ENCODE data around the gene ALDH4A1.
"Not testable (repeated sequence)": the region's sequence is repeated elsewhere in the genome, so short reads cannot be mapped to it uniquely, and the experiment has no call there.

Gene ALDH4A1

DNA sequence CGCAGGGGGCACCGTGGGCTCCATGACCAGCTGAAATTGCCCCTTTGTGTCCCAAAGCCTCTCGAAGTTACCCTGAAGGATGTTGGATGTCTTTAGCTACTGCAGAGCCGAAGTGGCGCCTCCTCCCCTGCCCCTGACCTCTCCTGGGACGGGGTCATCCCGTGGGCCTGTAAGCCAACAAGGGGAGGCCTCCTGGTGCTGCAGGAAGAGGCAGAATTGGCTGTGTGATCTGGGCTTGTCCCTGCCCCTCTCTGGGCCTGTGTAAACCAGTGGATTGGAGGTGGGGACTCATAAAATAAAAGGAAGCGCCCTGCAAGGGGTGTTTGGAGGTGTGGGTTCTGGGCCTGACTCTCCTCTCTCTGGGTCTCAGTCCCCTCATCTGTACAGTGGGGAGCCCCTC is 40.8 kb downstream of the ALDH4A1 start:
- FAIRE-seq: no peak
- DNase-seq (ENCODE audit: extremely low spot score, insufficient read length, low read depth): no peak

- DNase-seq (ENCODE audit: extremely low spot score, insufficient read length, low read depth): no peak
- FAIRE-seq: no peak
Measured at GRCh38 chr1:18861082-18861481, 41.3 kb downstream of the ALDH4A1 start.

DNA sequence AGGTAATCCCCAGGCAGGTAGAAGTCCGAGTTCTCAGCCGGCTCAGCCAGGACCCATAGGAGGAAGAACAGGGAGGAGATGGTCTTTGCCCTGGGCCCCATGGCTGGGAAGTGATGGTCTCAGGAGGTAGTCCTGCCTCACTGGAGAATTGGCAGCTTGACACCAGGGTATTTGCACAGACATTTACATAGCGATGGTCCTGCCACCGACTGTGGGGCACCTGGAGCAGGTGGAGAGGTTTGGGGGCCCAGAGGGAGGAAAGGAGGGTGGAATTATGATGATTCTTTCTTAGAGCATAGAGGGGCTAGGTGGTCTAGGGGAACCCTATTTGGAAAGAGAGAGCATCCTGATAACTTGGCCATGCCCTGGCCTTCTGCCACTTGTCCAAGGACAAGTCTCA is 42.8 kb downstream of the ALDH4A1 start, which contains the start of gene TAS1R2:
Gene TAS1R2, minus strand, starts transcription at position 101 of the 400 bp plus-strand sequence. Its CDS starts 0 bp downstream, at position 101.
- FAIRE-seq (no peak), DNase-seq (ENCODE audit: extremely low spot score, insufficient read length, low read depth) (no peak)

GRCh38 chr1:18858070-18858688 is 44.2 kb downstream of the ALDH4A1 start:
- FAIRE-seq: no peak
- DNase-seq (ENCODE audit: extremely low spot score, insufficient read length, low read depth): no peak

DNA sequence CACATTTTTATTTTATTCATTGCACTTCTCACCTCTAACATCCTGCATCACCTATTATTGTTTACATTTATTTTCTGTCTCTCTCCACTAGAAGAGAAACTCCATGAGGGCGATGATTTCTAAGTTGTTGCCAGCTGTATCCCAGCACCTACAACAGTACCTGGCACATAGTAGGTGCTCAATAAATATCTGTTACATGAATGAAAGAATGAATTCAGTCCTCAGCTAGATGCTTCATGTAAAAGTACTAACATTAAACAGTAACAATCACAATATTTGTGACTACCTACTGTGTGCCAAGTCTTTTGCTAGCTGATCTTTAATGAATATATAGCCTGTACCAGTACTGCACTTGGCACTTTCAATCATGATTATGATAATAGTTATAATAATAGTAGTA is 45.9 kb downstream of the ALDH4A1 start:
- no peak for FAIRE-seq
- DNase-seq (ENCODE audit: extremely low spot score, insufficient read length, low read depth): no peak

DNA sequence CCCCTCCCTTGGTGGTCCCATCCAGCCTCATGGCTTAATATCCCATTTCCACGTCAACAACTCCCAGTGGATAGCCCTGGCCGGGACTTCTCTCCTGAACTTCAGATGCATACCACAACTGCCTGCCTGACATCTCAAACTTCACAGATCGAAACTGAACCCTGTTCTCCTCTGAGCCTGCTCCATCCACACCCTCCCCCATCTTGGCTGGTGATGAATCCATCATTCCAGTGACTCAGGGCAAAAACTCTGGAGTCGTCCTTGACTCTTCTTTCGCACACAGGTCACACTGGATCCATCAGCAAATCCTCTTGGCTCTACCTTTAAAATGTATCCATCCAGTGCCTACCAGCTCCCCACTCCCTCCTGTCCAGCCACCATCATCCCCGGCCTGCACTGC is 46.8 kb downstream of the ALDH4A1 start:
- FAIRE-seq (no peak), DNase-seq (ENCODE audit: extremely low spot score, insufficient read length, low read depth) (no peak)

DNA sequence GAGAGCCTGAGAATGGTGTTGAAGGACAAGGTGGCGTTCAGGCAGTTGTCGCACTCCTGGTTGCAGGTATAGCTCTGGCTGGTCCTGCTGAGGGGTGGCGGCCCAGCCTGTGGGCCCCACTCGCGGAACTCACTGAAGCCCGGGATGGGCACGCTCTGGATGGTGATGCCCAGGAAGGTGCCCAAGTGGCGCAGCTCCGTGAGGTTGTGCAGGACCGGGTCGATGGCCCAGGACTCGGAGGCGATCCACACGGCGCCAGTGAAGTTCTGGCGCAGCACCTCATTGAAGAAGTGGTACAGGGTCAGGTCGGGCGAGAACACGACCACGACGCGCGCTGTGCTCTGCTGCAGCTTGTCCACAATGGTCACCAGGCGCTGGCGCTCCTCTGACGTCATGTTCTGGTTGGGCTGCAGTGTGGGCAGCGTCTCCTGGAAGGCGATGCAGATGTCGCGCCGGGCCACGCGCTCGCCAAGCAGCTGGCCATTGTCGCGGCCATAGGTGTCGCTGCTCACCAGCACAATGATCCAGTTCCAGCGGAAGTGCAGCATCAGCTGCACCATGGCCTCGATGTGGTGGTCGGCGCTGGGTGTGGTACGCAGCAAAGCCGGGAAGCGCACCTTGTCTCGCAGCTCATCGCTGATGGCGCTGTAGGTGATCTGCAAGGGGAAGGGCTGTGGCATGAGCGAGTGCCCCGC is 47.9 kb downstream of the ALDH4A1 start:
- no peak for FAIRE-seq
- DNase-seq (ENCODE audit: extremely low spot score, insufficient read length, low read depth): no peak

DNA sequence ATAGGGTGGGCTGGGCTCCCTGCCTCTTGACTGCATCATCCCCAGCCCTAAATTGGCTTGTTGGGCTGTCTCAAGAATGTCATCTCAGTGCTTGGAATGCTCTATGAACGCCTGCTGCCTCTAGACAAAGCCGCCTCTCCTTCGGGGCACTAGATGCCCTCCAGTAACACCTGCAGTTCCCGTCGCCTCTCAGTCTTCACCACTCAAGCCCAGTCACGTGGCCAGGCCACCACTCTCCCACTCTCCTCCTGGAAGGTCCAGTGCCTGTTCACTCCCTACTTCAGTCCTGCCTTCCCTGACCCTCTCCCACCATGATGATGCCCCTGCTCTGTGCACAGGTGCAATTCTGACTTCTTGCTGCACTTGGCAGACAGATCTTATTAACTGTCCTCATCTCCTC is 49.9 kb downstream of the ALDH4A1 start:
- DNase-seq (ENCODE audit: extremely low spot score, insufficient read length, low read depth) (no peak), FAIRE-seq (no peak)

GRCh38 chr1:18849261-18849711 is 53.1 kb downstream of the ALDH4A1 start:
- FAIRE-seq: no peak
- no peak for DNase-seq (ENCODE audit: extremely low spot score, insufficient read length, low read depth)

DNA sequence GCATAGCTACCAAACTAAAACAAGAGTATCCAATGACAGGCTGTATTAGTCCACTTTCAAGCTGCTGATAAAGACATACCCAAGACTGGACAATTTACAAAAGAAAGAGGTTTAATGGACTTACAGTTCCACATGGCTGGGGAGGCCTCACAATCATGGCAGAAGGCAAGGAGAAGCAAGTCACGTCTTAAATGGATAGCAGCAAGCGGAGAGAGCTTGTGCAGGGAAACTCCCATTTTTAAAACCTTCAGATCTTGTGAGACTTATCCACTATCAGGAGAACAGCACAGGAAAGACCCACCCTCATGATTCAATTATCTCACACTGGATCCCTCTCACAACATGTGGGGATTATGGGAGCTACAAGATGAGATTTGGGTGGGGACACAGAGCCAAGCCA is 54.6 kb downstream of the ALDH4A1 start:
- DNase-seq (ENCODE audit: extremely low spot score, insufficient read length, low read depth); FAIRE-seq: not testable (repeated sequence)

- FAIRE-seq (no peak), DNase-seq (ENCODE audit: extremely low spot score, insufficient read length, low read depth) (no peak)
Measured at GRCh38 chr1:18840145-18840544, 62.2 kb downstream of the ALDH4A1 start.

GRCh38 chr1:18836654-18837053 is 65.7 kb downstream of the ALDH4A1 start:
- DNase-seq (ENCODE audit: extremely low spot score, insufficient read length, low read depth) (no peak), FAIRE-seq (no peak)

GRCh38 chr1:18832319-18832718 is 70.0 kb downstream of the ALDH4A1 start:
- not testable (repeated sequence) for DNase-seq (ENCODE audit: extremely low spot score, insufficient read length, low read depth); FAIRE-seq

DNA sequence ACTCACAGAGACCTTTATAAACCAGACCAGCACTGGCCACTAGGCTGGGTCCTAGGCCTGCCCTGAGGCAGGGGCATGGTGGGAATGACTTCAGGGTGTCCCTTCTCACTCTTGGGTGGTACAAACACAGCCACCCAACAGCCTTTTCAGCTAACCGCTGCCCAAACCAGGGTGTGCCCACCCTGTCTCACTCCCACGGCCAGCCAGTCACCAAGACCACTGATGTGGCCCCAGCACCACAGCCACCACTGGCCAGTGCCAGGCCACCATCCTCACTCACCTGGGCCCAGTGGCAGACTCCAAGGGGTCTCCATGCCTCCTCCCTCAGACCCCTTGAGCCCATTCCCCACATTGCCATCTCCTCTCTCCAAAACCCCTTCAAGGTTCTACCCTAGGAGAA is 70.7 kb downstream of the ALDH4A1 start:
- FAIRE-seq (no peak), DNase-seq (ENCODE audit: extremely low spot score, insufficient read length, low read depth) (no peak)

- no peak for FAIRE-seq
- no peak for DNase-seq (ENCODE audit: extremely low spot score, insufficient read length, low read depth)
Measured at GRCh38 chr1:18830596-18830995, 71.8 kb downstream of the ALDH4A1 start.

DNA sequence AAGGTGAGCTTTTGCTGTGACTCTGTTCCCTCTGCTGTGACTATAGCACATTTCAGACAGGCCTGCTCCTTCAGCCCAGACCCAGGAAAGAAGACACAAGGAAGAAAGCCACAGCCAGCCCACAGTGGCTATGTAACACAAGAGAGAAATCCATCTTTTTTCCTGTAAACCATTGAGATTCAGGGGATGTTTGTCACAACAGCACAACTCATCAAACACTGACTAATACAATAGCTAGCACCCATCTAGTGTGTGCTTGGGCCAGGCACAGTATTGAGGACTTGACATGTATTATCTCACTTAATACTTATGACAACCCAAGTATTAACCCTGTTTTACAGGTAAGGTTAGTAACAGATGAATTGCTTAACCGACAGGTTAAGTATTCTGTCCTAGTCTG is 72.7 kb downstream of the ALDH4A1 start:
- DNase-seq (ENCODE audit: extremely low spot score, insufficient read length, low read depth) (no peak), FAIRE-seq (no peak)

DNA sequence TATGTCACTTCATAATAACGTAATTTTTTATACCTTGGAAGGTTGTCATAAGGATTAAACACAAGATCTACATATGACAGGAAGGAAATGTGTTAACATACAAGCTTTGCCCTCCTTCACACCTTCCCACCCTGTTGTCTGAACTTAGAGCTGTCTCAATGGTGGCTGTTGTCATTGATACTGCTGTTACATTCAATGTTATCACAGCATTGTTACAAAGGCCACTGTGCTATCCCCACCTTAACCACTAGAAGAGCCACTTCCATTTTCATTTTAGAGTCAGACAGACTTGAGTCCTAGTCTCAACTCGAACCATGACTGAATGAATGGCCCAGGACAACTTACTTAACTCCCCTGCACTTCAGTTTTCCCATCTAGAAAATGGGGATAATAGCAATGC is 74.1 kb downstream of the ALDH4A1 start:
- FAIRE-seq (no peak), DNase-seq (ENCODE audit: extremely low spot score, insufficient read length, low read depth) (no peak)

DNA sequence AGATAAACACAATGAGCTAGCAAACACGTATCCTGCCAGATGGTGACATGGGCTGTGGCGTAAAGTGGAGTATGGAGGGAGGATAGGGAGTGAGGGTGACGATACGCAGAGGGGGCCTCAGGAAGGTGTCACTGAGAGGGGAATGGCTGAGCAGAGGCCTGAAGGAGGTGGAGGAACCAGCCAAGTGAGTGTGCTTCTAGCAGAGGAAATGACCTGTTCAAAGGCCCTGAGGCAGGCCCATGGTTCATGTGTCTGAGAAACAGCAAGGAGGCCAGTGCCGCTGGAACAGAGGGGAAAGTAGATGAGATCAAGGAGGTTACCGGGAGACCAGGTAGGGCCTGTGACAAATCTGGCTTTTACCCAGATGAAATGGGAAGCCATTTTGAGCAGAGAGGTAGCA is 78.9 kb downstream of the ALDH4A1 start:
- no peak for FAIRE-seq
- DNase-seq (ENCODE audit: extremely low spot score, insufficient read length, low read depth): no peak

All from GM18507 (cell line).